DND-41 (cell line): ENCODE measurements around the gene NRGN.

Experiments
- ATAC-seq: fragments of 200-7000 bp; cut with Tn5 transposase; 3 replicates; pipeline ENCODE4 v1.9.1; 2021; ENCODE audit warnings: low read depth; ENCODE audit not compliant: insufficient read depth
- DNase-seq: peaks from one replicate; pipeline ENCODE4 v3.0.0-alpha.2; 2020
- H2AFZ ChIP-seq: 2 replicates; pipeline ENCODE4 v1.6.0; 2012; ENCODE audit warnings: low read depth, low read length
- H3K27ac ChIP-seq: 2 replicates; pipeline ENCODE4 v1.5.1; 2012; ENCODE audit warnings: low read length, inconsistent platforms
- H3K27me3 ChIP-seq: fragments of 200-600 bp; sonication (generic); 2 replicates; pipeline ENCODE4 v1.6.0; 2012; ENCODE audit warnings: low read length, mild to moderate bottlenecking, inconsistent platforms; ENCODE audit not compliant: insufficient read depth, poor library complexity
- H3K36me3 ChIP-seq: 2 replicates; pipeline ENCODE4 v1.5.1; 2012; ENCODE audit warnings: low read length, inconsistent platforms; ENCODE audit not compliant: insufficient read depth
- H3K4me1 ChIP-seq: 2 replicates; pipeline ENCODE4 v1.5.1; 2012; ENCODE audit warnings: mild to moderate bottlenecking, low read length; ENCODE audit not compliant: insufficient read depth
- H3K4me2 ChIP-seq: 2 replicates; pipeline ENCODE4 v1.6.0; 2012; ENCODE audit warnings: mild to moderate bottlenecking, moderate library complexity, low read length, inconsistent platforms; ENCODE audit not compliant: insufficient read depth
- H3K4me3 ChIP-seq, 2 experiments: fragments of 200-600 bp in 1 of 2; shearing (Covaris generic) in 1 of 2; 2 replicates each; pipeline ENCODE4 v1.5.1; 2012 to 2016; ENCODE audit warnings: inconsistent platforms in 2 of 2, low read length in 2 of 2, mild to moderate bottlenecking in 2 of 2, low read depth in 1 of 2, moderate library complexity in 1 of 2
- H3K79me2 ChIP-seq: 2 replicates; pipeline ENCODE4 v1.6.0; 2012; ENCODE audit warnings: low read length, inconsistent platforms; ENCODE audit not compliant: insufficient read depth
- H3K9ac ChIP-seq: 2 replicates; pipeline ENCODE4 v1.6.0; 2012; ENCODE audit warnings: low read depth, mild to moderate bottlenecking, inconsistent platforms, low read length, moderate library complexity
- H3K9me3 ChIP-seq: 2 replicates; pipeline ENCODE4 v1.5.1; 2012; ENCODE audit warnings: low read length, moderate library complexity, mild to moderate bottlenecking, inconsistent platforms; ENCODE audit not compliant: insufficient read depth, severe bottlenecking
- H4K20me1 ChIP-seq: 2 replicates; pipeline ENCODE4 v1.6.0; 2012; ENCODE audit warnings: low read length; ENCODE audit not compliant: insufficient read depth
- CTCF ChIP-seq: IDR thresholded peaks from 2 replicates; pipeline ENCODE4 v1.5.1; 2012; ENCODE audit warnings: borderline replicate concordance, low read length, moderate library complexity, mild to moderate bottlenecking; ENCODE audit not compliant: poor library complexity, severe bottlenecking; ENCODE audit errors: extremely low read depth
- EZH2 ChIP-seq: IDR thresholded peaks from 3 replicates; pipeline ENCODE4 v1.6.1; 2012; ENCODE audit warnings: borderline replicate concordance, low read depth, mild to moderate bottlenecking, moderate library complexity, low read length, inconsistent platforms; ENCODE audit not compliant: severe bottlenecking

NRGN gene

DNA sequence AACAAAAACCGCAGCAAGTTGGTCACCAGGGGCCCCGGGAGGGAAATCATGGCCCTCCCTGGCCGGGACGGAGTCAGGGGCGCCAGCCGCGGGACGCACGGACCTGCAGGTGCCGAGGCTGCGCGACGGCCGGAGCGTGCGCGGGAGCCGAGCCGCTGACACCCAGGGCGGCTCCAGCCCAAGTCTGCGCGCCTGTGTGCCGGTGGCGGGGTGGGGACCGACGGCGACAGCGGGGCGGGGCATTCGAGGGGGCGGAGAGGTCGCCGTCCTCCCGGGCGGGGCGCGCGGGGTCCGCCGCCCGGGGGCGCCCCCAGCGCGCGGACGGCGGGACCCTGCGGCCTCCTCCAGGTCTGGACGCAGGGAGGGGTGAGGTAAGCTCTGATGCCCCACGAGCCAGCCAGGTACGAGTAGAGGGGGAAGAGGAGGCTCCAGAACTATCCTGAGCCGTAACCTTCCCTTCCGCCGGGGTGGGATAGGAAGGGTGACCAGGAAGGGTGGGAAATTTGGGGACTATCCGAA, 22.4 kb downstream of the NRGN start, which contains the start of gene ESAM:
ESAM (minus strand) TSS at position 186 of the 519 bp plus-strand sequence; CDS start at position 50, 136 bp downstream.
- no peak for DNase-seq
- H2AFZ ChIP-seq, result no peak within 1 kb of the TSS
- H3K27ac ChIP-seq, result no peak within 1 kb of the TSS
- H4K20me1 ChIP-seq, result peaks cover 8% of the 10 kb centered on the region; the same call in 1 of the 2 replicates
- H3K4me1 ChIP-seq, result no peaks in the 10 kb centered on the region
- no peaks in the 10 kb centered on the region for H3K27me3 ChIP-seq
- no peak within 1 kb of the TSS for H3K4me3 ChIP-seq
- H3K36me3 ChIP-seq, result peaks cover 5% of the 10 kb centered on the region; the same call in 1 of the 2 replicates
- no peaks in the 10 kb centered on the region for H3K79me2 ChIP-seq
- no peak within 1 kb of the TSS for H3K4me2 ChIP-seq
- no peak for ATAC-seq
- TF ChIP-seq EZH2 (no peak), CTCF (no peak)
- H3K9ac ChIP-seq, result no peak within 1 kb of the TSS
- no peaks in the 10 kb centered on the region for H3K9me3 ChIP-seq

GRCh38 chr11:124762624-124763155, 22.9 kb downstream of the NRGN start:
- no peak for DNase-seq
- TF ChIP-seq CTCF (no peak), EZH2 (no peak)
- Histone ChIP-seq H3K9me3 (no peaks in the 10 kb centered on the region), H3K27me3 (no peaks in the 10 kb centered on the region), H3K9ac (no peak overlapping the region), H3K4me2 (no peak overlapping the region), H3K4me3 (no peak overlapping the region), H4K20me1 (peaks cover 8% of the 10 kb centered on the region; the same call in 1 of the 2 replicates), H3K27ac (no peak overlapping the region), H3K4me1 (no peaks in the 10 kb centered on the region), H2AFZ (no peak overlapping the region), H3K79me2 (no peaks in the 10 kb centered on the region), H3K36me3 (peaks cover 6% of the 10 kb centered on the region; the same call in 1 of the 2 replicates)
- ATAC-seq, result 0 out of 3 replicates have a peak, but pooled peaks have one; percentile 11

- ATAC-seq, result peak; percentile 46; the same call in 2 of the 3 replicates
- H4K20me1 ChIP-seq, result peaks cover 5% of the 10 kb centered on the region; the same call in 1 of the 2 replicates
- no peaks in the 10 kb centered on the region for H3K4me1 ChIP-seq
- no peaks in the 10 kb centered on the region for H3K27me3 ChIP-seq
- H3K79me2 ChIP-seq, result no peaks in the 10 kb centered on the region
- TF ChIP-seq EZH2 (no peak), CTCF (peak; percentile 56)
- no peak overlapping the region for H3K27ac ChIP-seq
- no peak overlapping the region for H3K4me3 ChIP-seq
- peak; percentile 62 for DNase-seq
- no peak overlapping the region for H3K9ac ChIP-seq
- H3K36me3 ChIP-seq, result peaks cover 10% of the 10 kb centered on the region; the same call in 1 of the 2 replicates
- no peak overlapping the region for H3K4me2 ChIP-seq
- H3K9me3 ChIP-seq, result no peaks in the 10 kb centered on the region
- H2AFZ ChIP-seq, result no peak overlapping the region
Observed at GRCh38 chr11:124763156-124763947, 23.6 kb downstream of the NRGN start.
